RPMI7951 (cell line): ENCODE data around the gene PLA2G4E. TPM values are rescaled to one million over a fixed set of nuclear protein-coding genes. Genes with fewer than 3 reads are reported as not detected.

Source experiments
- DNase-seq: peaks from one replicate; pipeline ENCODE4 v3.0.0-alpha.2; 2012; ENCODE audit warnings: low read depth
- total RNA-seq: library from RNA; depleted of rRNA; stranded (reverse); fragments of >200 nt; shearing (Covaris generic); gene quantifications from 2 replicates; pipeline ENCODE4 v1.2.3, GENCODE V29; 2014

The PLA2G4E gene
- total RNA-seq, 1 experiment from 2014 or later = not detected

DNA sequence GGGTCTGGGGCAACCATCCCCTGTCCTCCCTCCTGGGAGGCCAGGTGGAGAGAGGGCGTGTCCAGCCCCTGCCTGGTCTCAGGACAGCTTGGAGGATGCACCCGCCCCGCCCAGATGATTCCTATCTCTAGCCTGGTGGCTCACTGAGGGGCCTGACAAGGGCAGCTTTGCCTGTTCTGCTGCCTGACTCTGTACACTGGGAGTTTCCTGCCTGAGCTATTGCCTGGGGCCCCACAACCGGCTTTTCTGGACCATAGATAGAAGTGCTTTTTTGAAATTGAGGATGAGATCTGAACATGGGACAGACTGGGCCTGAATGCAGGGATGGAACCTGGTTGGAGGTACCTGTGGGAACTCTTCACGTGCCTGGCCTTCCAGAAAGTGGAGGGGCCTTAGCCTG lies 751 bp upstream of the PLA2G4E start:
- no peak for DNase-seq

DNA sequence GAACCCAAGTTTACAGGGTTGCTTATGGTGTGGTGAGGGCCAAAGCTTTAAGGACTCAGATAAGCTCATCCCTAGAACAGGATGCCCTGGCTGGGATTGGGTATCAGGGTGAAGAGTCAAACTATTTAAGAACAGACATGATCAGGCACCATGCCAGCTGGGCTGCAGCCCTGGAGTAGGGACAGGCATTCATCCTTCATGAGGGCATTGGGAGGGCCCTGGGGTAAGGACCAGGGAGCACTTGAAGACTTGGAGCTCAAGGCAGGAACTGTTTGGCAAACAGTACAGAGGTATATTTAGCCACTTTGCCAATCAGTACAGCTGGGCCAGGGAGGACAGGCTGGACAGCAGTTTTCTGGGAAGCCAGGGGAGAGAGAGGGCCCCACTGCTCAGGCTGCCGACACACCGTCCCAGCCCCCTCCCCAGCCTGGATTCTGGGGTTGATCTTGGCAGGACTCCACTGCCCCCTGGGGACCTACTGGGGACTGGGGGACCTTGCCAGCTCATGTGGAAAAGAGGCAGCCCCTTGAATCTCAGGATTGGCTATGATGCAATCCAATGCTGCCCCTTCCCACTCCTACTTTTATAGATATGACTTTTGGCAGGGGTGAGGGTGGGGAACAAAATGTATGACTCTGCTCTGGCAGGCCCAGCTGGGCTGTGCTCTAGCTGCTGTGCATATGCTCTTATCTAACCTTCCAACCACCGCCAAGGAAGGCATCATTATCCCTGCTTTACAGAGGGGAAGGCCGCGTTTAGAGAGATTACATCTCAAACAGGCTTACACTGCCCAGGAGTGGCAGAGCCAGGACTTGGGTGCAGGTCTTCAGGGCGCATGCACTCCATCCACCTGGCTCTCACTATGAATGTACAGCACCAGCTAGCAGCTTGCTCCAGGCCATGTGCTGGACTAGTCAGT lies 2.3 kb downstream of the PLA2G4E start:
- no peak for DNase-seq

DNA sequence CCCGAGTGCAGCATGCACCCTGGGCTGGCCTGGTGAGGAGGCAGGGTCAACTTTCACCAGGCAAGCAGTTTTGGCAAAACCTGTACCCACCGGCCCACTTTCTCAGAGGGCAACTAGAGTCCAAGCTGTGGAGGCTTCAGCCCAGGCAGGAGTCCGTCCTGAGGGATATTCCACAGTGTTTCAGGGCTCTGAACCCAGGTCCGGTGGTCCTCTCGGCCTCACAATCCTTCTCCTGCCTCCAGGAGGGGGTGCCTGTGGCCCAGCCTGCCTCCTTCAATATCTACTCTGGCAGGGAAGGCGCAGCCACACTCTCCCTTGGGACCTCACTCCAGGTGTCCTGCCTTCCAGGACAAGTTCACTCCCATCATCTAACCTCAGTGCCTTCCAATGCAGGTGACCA lies 3.9 kb downstream of the PLA2G4E start:
- DNase-seq = no peak

DNA sequence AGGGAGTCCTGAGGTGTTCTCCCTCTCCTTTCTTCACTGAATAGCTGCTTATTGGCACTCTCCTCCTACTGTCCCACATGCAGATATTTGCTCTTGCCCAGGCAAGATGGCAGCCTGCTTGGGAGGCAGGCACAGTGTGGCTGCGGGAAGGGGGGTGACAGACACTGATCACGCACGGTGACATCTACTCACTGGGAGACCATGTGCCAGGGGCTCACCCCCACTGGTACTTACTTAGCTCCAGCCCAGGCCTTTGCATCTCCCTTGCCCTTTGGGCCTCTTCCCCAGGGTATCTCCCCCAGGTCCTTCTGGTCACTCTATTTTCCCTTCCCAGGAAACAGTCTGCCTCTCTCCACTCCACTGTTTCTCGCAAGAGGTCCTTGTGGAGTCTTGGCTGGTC lies 6.4 kb downstream of the PLA2G4E start:
- DNase-seq = no peak

DNA sequence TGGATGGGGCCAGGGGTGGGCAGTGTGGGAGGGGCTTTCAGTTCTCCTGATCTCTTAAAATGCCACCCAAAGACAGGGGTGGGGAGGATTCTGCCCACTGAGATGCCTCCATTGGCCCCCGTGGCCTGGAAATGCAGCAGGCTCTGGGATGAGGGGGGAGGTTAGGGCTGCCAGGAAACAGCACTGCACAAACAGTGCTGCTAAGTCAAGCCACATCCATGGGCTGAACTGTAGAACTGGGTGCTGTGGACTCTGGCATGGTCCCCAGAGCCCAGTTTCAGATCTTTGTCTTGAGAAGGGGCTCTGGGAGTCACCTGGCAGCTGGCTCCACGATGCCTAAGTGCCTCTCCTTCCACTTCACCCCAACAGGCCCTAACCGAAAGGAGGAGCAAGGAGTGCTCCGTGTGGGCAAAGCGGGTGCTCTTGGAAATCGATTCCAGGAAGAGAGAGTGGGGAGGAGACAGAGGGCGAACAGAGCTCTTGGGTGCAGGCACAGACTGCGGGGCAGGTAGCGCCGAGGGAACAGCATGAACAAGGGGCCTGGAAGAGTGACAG lies 7.8 kb downstream of the PLA2G4E start:
- no peak for DNase-seq

DNA sequence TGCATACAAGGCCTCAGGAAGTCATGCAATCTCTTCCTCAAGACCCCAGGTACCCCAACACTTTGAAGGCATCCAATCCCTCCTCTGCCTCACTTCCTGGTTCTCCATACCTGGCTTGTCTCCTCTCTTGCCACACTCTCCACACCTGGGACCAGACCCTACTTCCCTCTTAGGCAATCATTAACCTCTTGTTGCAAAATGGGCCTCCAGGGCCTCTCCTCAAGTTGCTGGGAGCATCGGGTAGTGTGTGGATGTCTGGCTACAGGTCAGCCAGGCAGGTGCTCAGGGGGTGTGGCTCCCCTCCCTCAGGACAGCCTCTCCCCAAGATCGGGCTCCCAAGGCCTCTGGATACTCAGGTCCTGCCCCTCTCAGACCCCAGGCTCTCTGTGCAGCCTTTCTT lies 8.6 kb downstream of the PLA2G4E start:
- DNase-seq = no peak

DNA sequence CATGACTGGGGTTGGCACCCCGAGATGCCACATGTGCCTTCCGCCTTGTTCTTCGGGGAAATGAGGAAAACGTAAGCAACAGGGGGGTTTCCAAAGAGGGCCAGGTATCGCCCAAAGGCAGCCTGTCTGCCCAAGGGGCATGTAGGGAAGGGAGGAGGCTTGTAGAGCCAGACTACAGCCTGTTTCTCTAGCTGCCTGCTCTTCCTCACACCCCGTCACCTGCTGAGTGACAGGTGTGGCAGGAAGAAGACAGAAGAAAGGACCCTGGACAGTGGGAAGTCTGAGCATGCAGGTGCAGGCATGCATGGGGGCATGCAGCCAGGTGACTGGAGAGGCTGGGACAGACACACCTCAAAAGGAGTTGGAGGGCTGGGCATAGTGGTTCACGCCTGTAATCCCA lies 9.8 kb downstream of the PLA2G4E start:
- no peak for DNase-seq

DNA sequence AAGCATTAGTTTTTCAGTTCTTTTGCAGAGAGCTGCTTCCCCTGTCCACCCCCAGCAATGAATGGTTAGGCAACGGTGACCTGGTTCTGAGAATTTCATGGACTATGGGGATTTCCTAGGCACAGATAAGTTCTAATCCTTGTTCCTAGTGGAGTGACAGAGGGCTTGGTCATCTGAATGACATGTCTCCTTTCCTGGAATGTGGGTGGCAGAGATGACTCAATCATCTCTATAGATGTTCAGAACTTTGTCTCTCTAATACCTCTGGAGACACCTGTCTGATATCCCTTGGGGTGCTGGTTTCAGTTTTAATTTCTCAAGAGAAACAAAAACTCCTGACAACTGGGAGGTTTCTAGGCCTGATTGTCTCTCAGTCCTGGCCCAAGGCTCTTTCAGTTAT lies 10.4 kb downstream of the PLA2G4E start:
- peak; percentile 7 for DNase-seq

DNA sequence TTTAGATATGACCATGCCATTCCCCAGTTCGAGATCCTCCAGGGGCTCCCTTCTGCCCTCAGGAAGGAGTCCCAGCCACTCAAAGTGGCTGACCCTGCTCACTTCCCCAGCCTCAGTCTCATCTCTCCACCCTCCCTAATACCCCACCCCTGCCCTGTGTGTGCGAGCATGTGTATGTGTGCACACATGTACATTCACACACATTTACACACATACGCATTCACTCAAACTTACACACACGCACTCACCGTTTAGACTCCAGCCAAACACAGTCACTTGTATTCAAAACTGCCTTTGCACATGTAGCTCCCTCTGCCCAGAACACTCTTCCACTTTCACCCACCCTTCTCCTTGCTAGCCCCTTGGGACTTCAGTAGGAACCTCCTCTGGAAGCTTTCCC lies 11.4 kb downstream of the PLA2G4E start:
- no peak for DNase-seq

DNA sequence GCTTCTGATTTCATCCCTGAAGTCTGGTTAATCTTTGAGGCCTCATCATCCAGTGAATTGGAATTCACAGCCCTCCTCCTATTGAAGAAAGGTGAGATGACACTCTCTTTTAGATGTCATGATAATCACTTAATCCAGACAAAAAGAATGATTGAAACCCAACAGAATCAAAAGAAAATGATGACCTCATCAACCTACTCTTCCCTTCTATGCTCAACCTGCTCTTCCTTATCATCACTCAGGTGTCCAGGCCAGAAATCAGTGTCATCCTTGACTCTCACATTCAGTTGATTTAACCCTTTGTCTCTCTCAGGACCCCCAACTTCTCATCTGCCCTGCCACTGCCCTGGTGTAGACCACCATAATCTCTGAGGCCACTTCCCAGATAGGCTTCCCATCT lies 11.8 kb downstream of the PLA2G4E start:
- DNase-seq = no peak

DNA sequence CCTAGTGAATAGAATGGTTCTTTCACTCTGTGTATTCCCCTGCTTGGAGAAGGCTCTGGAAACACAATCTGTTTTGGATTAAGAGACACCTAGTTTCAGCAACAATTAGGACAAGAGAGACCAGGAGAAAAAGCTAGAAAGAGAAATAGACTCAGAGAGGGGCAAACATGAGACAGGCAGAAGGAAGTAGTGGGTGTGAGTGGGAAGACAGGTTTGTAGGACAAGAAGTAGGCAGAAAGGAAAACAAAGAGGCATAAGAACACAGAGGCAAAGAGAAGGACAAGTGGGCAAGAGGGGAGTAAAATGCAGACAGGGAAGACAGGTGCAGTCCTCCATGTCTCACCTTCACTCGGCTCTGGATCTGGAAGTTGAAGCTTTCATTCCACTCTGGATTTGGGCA lies 13.5 kb downstream of the PLA2G4E start:
- no peak for DNase-seq

DNA sequence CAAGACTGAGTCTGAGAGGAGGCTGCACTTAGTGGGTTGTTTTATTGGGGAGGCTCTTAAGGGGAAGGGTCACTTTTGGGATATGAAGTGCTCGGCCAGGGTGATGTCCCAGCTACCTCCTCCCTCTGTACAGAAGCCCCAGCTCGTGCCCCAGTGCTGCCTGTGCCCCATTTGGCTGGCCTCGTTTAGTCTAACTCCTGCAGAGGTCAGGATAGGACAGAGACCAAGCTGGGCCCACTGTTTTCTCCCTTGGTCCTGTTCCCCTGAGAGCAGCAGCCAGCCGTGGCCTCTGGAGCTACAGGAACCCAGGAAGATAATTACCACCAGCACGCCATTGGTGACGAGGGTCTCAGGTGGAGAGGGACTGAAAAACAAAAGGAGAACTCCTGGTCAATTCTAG lies 18.5 kb downstream of the PLA2G4E start:
- DNase-seq = no peak

DNA sequence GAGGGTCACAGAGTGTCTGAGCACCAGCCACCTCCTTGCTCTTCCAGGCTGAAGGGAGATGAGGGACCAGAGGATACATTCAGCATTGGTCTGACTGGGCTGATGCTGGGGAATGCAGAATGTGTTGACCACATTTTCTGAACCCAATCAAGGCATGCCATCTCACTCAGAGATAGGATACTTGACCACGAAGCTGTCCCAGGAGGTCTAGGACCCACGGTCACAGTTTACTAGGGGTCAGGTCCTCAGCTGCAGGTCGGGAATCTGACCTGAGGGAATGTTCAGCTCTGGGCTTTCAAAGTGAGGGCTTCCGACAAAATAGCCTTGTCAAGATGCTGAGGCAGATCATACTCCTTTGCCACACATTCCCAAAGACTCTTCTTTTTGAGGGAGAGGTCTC lies 19.6 kb downstream of the PLA2G4E start:
- no peak for DNase-seq

DNA sequence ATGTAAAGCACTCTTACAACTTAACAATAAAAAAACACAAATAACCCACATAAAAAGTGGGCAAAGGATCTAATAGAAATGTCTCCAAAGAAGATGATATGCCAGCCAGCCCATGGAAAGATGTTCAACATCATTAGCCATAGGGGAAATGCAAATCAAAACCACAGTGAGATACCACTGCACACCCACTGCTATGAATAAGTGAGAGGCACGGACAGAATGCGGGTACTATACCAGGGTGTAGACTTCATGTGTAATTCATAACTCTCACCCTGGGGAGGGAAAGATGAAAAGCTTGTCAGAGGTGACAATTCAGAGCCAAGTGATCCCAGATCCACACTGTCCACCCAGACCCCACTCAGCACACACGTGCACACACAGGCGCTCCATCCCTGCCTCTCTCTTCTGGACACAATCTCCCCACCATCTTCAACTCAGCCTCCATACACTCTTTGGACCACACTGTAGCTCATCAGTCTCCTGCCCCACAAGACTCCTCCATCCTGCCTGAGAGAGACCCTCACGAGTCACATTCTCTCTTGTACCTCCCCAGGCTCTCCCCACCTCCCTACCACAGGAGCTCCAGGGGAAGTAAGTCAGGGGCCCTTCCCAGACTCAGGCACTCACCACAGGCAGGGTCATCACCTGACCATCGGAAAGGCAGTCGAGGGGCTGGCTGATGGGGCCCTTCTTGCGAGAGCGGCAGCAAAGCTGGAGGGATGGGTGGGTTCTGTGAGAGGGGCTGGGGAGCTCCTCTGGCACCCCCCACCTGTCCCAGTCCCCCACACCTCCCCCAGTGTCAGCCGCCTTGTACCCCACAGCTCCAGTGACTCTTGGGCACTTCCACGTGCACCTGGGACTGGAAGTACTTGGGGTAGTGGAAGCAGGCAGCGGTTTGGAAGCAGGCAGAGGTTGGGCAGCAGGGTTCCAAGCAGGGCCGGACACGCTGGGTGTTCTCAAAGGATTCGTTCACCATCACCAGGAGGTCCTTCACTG lies 21.3 kb downstream of the PLA2G4E start:
- no peak for DNase-seq

DNA sequence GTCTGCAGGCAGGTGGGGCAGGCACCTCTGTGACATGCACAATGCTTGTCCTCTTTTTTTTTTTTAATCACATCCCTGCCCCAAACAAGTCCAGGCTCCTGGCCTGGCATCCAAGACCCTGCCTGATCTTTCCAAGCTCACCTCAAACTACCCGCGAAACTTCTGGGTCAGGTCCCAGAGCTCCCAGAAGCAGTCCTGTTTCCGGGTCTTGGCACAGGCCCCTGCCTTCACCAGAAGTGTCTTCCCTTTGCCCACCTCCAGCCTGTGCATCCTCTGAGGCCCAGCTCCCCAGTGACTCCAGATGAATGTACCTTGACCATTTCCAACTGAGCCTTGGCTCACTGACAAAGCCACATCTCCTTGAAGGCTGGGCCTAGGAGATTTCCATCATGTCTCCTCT lies 23.0 kb downstream of the PLA2G4E start:
- no peak for DNase-seq

DNA sequence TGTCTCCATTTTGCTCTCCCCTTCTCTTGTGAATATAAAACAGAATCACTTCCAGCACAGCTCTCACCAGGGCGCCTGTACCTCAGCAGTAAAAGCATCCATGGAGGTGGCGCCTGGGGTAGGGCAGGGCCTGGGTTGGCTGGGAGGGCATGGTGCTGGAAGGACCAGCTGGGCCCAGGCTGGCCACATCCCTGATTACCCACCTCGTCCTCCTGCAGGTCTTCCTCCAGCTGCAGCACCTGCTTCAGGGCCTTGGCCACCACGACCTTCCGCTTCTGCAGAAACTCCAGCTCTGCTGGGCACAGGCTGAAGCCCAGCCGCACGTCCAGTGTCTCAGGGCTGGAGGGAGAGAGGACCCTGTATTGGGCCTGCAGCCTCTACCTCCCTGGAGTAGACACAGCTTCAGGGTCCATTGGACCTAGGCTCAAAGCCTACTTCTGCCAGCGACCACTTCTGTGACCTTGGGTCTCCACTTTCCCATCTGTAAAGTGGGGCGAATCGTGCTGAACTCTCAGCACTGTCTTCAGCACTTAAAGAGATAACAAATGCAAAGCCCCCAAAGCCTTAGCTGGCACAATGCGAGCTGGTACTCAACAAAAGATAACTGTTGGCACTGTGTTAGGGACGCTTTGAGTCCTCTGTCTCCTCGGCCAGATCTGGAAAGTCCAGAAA lies 23.8 kb downstream of the PLA2G4E start:
- no peak for DNase-seq

DNA sequence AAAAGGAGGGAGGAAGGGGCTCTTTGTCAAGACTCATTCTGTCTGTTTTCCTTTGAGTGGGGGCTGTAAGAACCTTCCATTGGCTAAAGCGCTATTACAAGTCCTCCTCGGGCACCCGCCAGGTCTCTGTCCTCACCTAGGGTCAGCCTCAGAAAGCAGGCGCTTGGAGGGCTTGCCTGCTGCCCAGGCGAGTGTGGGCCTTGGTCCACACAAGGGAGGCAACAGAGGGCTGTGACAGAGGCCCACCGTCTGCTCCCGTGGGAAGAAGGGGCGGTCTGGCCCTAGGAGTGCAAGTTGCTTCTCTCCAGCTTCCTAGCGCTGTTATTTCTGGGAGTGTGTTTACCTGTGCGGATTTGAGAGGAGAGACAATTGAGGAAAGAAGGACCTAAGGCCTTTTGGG lies 24.5 kb downstream of the PLA2G4E start:
- DNase-seq = no peak

DNA sequence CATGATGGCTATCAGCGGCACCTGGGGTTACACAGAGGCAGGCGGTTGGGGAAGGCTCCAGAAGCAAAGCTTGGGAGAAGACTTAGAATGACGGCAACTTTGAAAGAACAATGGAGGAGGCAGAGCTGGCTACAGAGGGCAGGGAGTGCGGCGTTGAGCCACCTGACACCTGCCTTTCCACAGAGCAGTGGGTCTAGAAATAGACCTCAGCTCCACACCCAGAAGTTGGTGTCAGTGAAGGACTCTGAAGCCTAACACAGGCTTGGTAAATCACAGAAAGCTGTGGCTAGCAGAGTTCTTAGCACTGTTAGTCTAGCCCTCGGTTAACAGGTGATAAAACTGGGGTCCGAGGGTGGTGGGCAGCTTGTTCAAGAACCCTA lies 25.4 kb downstream of the PLA2G4E start:
- no peak for DNase-seq

DNA sequence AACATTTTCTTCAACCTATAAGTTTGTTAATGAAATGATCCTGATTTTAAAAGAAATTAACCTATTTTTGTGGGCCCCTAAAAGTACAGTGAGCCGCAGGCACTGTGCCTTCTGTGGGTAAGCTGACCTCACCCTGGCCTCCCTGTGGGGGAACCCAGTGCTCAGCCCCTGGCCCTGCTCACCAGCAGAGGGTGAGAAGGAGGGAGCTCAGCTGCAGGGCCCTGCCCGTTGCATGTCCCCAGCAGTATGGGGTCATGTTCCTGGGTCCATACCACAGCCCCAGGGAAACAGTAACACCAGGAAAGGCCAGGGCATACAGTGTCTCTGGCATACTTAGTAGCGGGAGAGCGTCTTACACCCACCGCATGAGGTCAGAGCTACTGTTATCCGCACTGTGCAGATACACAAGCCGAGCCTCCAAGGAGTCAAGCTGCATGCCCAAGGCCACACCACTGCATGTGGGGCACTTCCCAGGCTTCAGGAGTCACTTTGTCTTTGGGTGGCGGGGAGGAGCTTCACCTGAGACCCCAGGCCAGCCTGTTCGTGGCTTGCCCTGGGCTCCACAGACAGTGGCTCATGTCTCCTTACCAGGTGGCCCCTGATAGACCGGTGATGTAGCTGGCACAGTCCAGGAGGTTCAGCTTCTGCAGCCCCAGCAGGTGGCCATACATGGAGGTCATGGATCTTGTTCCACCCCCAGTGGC lies 25.9 kb downstream of the PLA2G4E start:
- no peak for DNase-seq

DNA sequence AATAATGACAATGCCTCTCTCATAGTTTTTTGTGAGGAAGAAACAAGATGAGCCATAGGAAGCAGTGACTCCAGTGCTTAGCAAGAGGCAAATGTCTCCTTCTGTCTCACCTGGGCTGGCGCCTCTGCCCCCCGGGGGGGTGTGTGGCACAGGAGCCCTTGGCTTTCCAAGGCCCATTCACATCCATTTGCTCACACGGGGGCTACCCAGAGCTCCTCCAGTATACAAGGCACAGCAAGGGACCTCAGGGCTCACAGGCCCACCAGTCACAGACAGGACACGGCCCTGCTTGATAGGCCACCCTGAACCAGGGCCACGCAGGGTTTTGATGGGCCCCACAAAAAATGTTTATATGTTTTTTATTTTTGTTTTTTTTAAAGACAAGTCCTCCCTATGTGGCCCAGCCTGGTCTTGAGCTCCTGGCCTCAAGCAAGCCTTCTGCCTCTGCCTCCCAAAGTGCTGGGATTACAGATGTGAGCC lies 26.6 kb downstream of the PLA2G4E start:
- no peak for DNase-seq
